OCI-LY1 (cell line): ENCODE data around the gene TRIM9.

Source experiments
- CTCF ChIP-seq: fragments of 200-600 bp; sonication (generic), shearing (Covaris generic); IDR thresholded peaks from 2 replicates; pipeline ENCODE4 v1.5.1; 2017; ENCODE audit warnings: mild to moderate bottlenecking, antibody characterized with exemption, low read length, moderate library complexity, mixed read lengths
- EZH2 ChIP-seq: fragments of 200-600 bp; sonication (generic), shearing (Covaris generic); IDR thresholded peaks from 2 replicates; pipeline ENCODE4 v1.8.0; 2017; ENCODE audit warnings: borderline replicate concordance, mixed run types, mild to moderate bottlenecking, antibody characterized with exemption, low read length, moderate library complexity, mixed read lengths

GRCh38 chr14:51002406-51002999 lies 92.4 kb downstream of the TRIM9 start:
- no peak for TF ChIP-seq CTCF
- TF ChIP-seq EZH2 = no peak
